Activated T-helper 17 cell treated with anti-CD3 and anti-CD28 coated beads, Interleukin-2, amount 50 U/mL, for 72 hours (primary cell): ENCODE measurements around the gene BCKDHA. TPM values are rescaled to one million over a fixed set of nuclear protein-coding genes. Genes with fewer than 3 reads are reported as not detected.
"Not testable (repeated sequence)": the region's sequence is repeated elsewhere in the genome, so short reads cannot be mapped to it uniquely, and the experiment has no call there.

Source experiments
- ATAC-seq: fragments of 150-1000 bp; cut with Tn5 transposase; replicated peaks from 2 replicates; pipeline ENCODE4 v1.10.0; 2021; ENCODE audit warnings: mild to moderate bottlenecking, moderate library complexity
- H3K27ac Mint-ChIP-seq: one replicate; pipeline ENCODE4 v1.8.0; 2022; ENCODE audit warnings: mixed read lengths
- H3K27me3 Mint-ChIP-seq: one replicate; pipeline ENCODE4 v1.8.0; 2022; ENCODE audit warnings: mixed read lengths
- H3K36me3 Mint-ChIP-seq: one replicate; pipeline ENCODE4 v1.8.0; 2022; ENCODE audit warnings: low read depth, mild to moderate bottlenecking, mixed read lengths
- H3K4me1 Mint-ChIP-seq: one replicate; pipeline ENCODE4 v1.8.0; 2022; ENCODE audit warnings: mixed read lengths
- H3K4me3 Mint-ChIP-seq: one replicate; pipeline ENCODE4 v1.8.0; 2022; ENCODE audit warnings: mild to moderate bottlenecking, mixed read lengths
- H3K9me3 Mint-ChIP-seq: one replicate; pipeline ENCODE4 v1.8.0; 2022; ENCODE audit warnings: mixed read lengths
- total RNA-seq, 2 donors: library from RNA; stranded (reverse); gene quantifications; one replicate each; pipeline ENCODE4 v1.2.3, GENCODE V29; 2022

The BCKDHA gene
- total RNA-seq, 2 donors from 2014 or later = 19.4 to 48.1 TPM

DNA sequence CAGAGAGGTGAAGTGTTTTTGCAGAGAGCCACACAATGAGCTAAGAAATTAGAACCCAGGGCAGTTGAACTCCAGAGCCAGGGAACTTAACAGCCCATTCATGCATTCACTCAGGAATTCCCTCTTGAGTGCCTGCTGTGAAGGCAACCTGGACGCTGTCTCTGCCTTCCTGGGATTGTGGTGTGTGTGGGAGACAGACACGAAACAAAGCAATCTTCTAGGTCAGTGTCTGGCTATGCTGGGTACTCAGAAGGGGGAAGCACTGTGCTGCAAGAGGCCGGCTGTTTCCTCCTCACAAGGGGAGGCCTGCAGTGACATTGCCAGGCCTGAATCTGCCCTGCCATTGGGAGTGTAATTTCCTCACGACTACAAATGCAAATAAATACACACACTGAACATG is 9.7 kb downstream of the BCKDHA start:
- Mint-ChIP-seq H3K27ac (no peak overlapping the region), H3K4me3 (no peak overlapping the region), H3K4me1 (peaks cover 8% of the 10 kb centered on the region), H3K9me3 (no peaks in the 10 kb centered on the region), H3K36me3 (peaks cover 18% of the 10 kb centered on the region), H3K27me3 (no peaks in the 10 kb centered on the region)
- no peak for ATAC-seq

GRCh38 chr19:41408256-41408655 is 10.6 kb downstream of the BCKDHA start:
- no peaks in the 10 kb centered on the region for H3K9me3 Mint-ChIP-seq
- H3K27ac Mint-ChIP-seq = no peak overlapping the region
- ATAC-seq = no peak
- peaks cover 8% of the 10 kb centered on the region for H3K4me1 Mint-ChIP-seq
- H3K36me3 Mint-ChIP-seq = peaks cover 25% of the 10 kb centered on the region
- no peaks in the 10 kb centered on the region for H3K27me3 Mint-ChIP-seq
- no peak overlapping the region for H3K4me3 Mint-ChIP-seq

DNA sequence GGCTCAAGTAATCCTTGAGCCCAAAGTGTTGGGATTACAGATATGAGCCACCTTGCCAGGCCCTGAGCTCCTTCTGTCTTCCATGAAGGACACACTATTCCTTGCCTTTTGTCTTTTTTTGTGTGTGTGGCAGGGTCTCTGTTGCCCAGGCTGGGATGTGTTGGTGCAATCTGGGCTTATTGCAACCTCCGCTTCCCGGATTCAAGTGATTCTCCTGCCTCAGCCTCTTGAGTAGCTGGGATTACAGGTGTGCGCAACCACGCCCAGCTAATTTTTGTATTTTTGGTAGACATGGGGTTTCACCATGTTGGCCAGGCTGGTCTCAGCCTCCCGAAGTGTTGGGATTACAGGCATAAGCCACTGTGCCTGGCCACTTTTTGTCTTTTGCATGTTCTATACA is 11.2 kb downstream of the BCKDHA start:
- H3K9me3 Mint-ChIP-seq, H3K4me3 Mint-ChIP-seq, H3K4me1 Mint-ChIP-seq, H3K27ac Mint-ChIP-seq, ATAC-seq, H3K27me3 Mint-ChIP-seq: not testable (repeated sequence)
- peaks cover 30% of the 10 kb centered on the region for H3K36me3 Mint-ChIP-seq

DNA sequence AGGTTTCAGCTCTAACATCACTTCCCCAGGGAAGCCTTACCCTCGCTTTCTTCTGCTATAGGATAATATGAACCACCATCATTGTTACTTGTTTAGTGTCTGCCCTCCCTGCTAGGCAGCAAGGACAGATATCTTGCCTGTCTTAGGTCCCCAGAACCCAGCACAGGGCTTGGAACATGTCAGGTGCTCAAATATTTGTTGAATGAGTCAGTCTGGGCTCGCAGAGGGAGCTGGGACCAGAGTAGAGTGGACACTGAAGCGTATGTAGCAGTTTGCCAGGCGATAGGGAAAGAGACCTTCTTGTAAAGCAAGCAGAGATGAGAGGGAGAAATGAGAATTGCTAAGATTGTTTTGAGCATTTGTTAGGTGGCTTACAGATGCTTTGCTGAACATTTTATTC is 11.7 kb downstream of the BCKDHA start:
- H3K36me3 Mint-ChIP-seq = peaks cover 35% of the 10 kb centered on the region
- peaks cover 8% of the 10 kb centered on the region for H3K4me1 Mint-ChIP-seq
- no peaks in the 10 kb centered on the region for H3K27me3 Mint-ChIP-seq
- no peak for ATAC-seq
- no peak overlapping the region for H3K4me3 Mint-ChIP-seq
- H3K27ac Mint-ChIP-seq = no peak overlapping the region
- no peaks in the 10 kb centered on the region for H3K9me3 Mint-ChIP-seq

- no peak for ATAC-seq
- Mint-ChIP-seq H3K27ac (no peak overlapping the region), H3K4me1 (peaks cover 8% of the 10 kb centered on the region), H3K4me3 (no peak overlapping the region), H3K27me3 (no peaks in the 10 kb centered on the region), H3K9me3 (no peaks in the 10 kb centered on the region), H3K36me3 (peaks cover 47% of the 10 kb centered on the region)
Observed at GRCh38 chr19:41410336-41411054, 12.9 kb downstream of the BCKDHA start.

DNA sequence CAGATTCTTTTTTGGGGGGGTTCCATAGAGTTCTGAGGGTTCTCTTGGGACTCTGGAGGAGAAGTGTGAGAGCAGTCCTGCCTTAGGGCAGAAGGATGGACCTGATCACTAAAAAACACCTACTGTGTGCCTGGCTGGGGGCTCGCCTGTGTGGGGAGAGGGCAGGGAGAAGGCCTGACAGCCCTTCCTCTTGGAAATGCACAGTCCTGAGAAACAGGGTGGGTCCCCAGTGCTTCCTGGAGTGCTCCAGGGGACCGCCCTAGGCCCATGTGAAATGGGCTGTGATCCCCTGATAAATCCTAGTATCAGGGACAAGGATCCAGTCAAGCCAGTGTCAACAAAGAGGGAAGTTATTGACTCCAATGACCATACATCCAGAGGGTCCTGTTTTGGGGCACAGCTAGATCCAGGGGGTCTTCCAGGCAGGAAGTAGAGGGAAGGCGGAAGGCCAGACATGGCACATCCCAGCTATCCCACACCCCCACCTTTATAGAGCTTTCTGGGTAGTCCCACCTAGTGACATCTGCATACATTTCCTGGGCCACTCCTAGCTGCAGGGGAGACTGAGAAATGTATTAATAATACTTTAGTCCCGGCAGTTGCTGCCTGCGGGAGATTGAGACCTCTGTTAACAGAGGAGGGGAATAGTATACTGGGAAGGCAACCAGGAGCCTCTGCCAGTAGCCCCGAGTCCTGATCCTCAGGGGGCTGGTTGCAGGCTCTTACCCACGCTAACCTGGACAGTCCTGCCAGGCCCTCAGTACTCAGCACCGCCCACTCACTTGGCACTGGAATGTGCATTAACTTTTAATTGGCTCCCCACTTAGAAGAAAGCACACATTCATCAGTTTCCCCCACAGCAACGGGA is 13.7 kb downstream of the BCKDHA start:
- Mint-ChIP-seq H3K27ac (no peak overlapping the region), H3K36me3 (peaks cover 55% of the 10 kb centered on the region), H3K9me3 (no peaks in the 10 kb centered on the region), H3K4me3 (no peak overlapping the region), H3K4me1 (peaks cover 8% of the 10 kb centered on the region), H3K27me3 (no peaks in the 10 kb centered on the region)
- ATAC-seq = no peak

- H3K9me3 Mint-ChIP-seq = no peaks in the 10 kb centered on the region
- H3K4me3 Mint-ChIP-seq = no peak overlapping the region
- H3K27ac Mint-ChIP-seq = no peak overlapping the region
- no peak for ATAC-seq
- peaks cover 8% of the 10 kb centered on the region for H3K4me1 Mint-ChIP-seq
- no peaks in the 10 kb centered on the region for H3K27me3 Mint-ChIP-seq
- peaks cover 58% of the 10 kb centered on the region for H3K36me3 Mint-ChIP-seq
Observed at GRCh38 chr19:41411968-41412265, 14.3 kb downstream of the BCKDHA start.

GRCh38 chr19:41412953-41413352 is 15.3 kb downstream of the BCKDHA start:
- no peak for ATAC-seq
- peaks cover 8% of the 10 kb centered on the region for H3K4me1 Mint-ChIP-seq
- H3K27me3 Mint-ChIP-seq = no peaks in the 10 kb centered on the region
- no peaks in the 10 kb centered on the region for H3K9me3 Mint-ChIP-seq
- no peak overlapping the region for H3K4me3 Mint-ChIP-seq
- peaks cover 68% of the 10 kb centered on the region for H3K36me3 Mint-ChIP-seq
- no peak overlapping the region for H3K27ac Mint-ChIP-seq

GRCh38 chr19:41413947-41414346 is 16.3 kb downstream of the BCKDHA start:
- Mint-ChIP-seq H3K27me3 (no peaks in the 10 kb centered on the region), H3K36me3 (peaks cover 77% of the 10 kb centered on the region), H3K9me3 (no peaks in the 10 kb centered on the region), H3K4me3 (no peak overlapping the region), H3K4me1 (peaks cover 6% of the 10 kb centered on the region), H3K27ac (no peak overlapping the region)
- no peak for ATAC-seq

GRCh38 chr19:41414461-41414860 is 16.8 kb downstream of the BCKDHA start:
- Mint-ChIP-seq H3K27ac (no peak overlapping the region), H3K27me3 (no peaks in the 10 kb centered on the region)

DNA sequence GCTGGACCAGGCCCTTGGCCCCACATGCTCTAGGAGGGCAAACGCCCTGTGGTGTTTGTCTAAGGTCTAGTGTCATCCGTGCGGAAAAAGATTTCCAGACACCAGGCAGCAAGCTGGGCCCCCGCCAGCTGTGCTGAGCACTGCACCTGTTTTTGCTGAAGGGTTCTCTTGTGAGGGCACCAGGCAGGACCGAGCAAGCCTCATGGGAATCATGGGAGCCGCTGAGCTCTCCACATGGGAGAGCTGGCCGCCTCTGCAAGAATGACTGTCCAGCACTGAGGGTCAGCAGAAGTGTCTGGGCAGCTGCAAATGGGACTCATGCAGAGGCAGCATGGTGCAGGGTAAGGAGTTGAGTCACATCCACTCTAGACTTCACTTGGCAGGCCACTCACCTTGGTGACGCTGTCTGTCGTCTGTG is 17.5 kb downstream of the BCKDHA start:
- ATAC-seq = no peak
- no peak overlapping the region for H3K27ac Mint-ChIP-seq
- no peak overlapping the region for H3K4me3 Mint-ChIP-seq
- no peaks in the 10 kb centered on the region for H3K9me3 Mint-ChIP-seq
- H3K27me3 Mint-ChIP-seq = no peaks in the 10 kb centered on the region
- no peaks in the 10 kb centered on the region for H3K4me1 Mint-ChIP-seq
- peaks cover 85% of the 10 kb centered on the region for H3K36me3 Mint-ChIP-seq

More at GRCh38 chr19:41414461-41414860, 16.8 kb downstream of the BCKDHA start:
- H3K9me3 Mint-ChIP-seq = no peaks in the 10 kb centered on the region
- ATAC-seq = no peak
- H3K4me1 Mint-ChIP-seq = peaks cover 1% of the 10 kb centered on the region
- peaks cover 83% of the 10 kb centered on the region for H3K36me3 Mint-ChIP-seq
- no peak overlapping the region for H3K4me3 Mint-ChIP-seq

DNA sequence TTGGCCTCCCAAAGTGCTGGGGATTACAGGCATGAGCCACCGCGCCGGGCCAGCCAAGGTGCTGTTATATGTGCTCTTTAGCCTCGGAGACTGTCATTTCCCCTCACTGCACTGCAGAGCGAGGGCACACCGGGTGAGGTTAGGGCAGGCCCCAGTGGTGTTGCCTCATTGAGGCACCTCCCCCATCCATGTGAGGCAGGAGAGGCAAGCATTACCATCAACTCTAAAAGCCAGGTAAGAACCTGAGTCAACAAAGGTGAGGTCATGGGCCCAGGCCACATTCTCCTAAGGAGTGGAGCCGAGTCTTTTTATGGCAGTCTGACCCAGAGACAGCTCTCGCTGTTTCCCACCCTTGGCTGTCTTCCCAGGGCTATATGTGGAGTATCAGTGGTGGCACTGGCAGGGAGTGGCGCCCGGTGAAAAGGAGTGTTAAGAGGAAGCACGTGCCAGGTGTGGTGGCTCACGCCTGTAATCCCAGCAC is 18.6 kb downstream of the BCKDHA start:
- Mint-ChIP-seq H3K36me3 (peaks cover 88% of the 10 kb centered on the region), H3K27me3 (no peaks in the 10 kb centered on the region), H3K4me3 (no peak overlapping the region), H3K9me3 (no peaks in the 10 kb centered on the region), H3K27ac (no peak overlapping the region), H3K4me1 (no peaks in the 10 kb centered on the region)
- no peak for ATAC-seq

- no peaks in the 10 kb centered on the region for H3K9me3 Mint-ChIP-seq
- no peak overlapping the region for H3K27ac Mint-ChIP-seq
- H3K4me1 Mint-ChIP-seq = no peaks in the 10 kb centered on the region
- H3K36me3 Mint-ChIP-seq = peaks cover 74% of the 10 kb centered on the region
- no peak overlapping the region for H3K4me3 Mint-ChIP-seq
- ATAC-seq = no peak
- H3K27me3 Mint-ChIP-seq = no peaks in the 10 kb centered on the region
Observed at GRCh38 chr19:41420101-41420880, 22.7 kb downstream of the BCKDHA start.

GRCh38 chr19:41421314-41421713 is 23.7 kb downstream of the BCKDHA start:
- Mint-ChIP-seq H3K9me3 (no peaks in the 10 kb centered on the region), H3K4me1 (no peaks in the 10 kb centered on the region), H3K27me3 (no peaks in the 10 kb centered on the region), H3K4me3 (no peak overlapping the region), H3K36me3 (peaks cover 64% of the 10 kb centered on the region), H3K27ac (peak overlapping the region; percentile 74)
- no peak for ATAC-seq
